DMS153 treated with DMSO at 0.1 percent for 48 hours (cell line): ENCODE data around the gene TGFB3.

Source experiments
- DNase-seq: peaks from one replicate; lab custom pipeline; 2025; ENCODE audit not compliant: unreplicated experiment; lab: John Stamatoyannopoulos, UW

The TGFB3 gene

GRCh38 chr14:75909630-75910029 is 72.2 kb downstream of the TGFB3 start:
- no peak for DNase-seq
